GM12872 (cell line): Measurements from ENCODE around the gene ACY1.

Source experiments
- TF ChIP-seq, protein P1 (sequence below): IDR thresholded peaks from 3 replicates; pipeline ENCODE4 v1.5.1; 2011; ENCODE audit warnings: low read depth, mild to moderate bottlenecking, low read length, moderate library complexity; ENCODE audit not compliant: insufficient read depth

ACY1 gene

GRCh38 chr3:51944451-51945021, 38.8 kb upstream of the ACY1 start:
- TF ChIP-seq, protein P1, sequence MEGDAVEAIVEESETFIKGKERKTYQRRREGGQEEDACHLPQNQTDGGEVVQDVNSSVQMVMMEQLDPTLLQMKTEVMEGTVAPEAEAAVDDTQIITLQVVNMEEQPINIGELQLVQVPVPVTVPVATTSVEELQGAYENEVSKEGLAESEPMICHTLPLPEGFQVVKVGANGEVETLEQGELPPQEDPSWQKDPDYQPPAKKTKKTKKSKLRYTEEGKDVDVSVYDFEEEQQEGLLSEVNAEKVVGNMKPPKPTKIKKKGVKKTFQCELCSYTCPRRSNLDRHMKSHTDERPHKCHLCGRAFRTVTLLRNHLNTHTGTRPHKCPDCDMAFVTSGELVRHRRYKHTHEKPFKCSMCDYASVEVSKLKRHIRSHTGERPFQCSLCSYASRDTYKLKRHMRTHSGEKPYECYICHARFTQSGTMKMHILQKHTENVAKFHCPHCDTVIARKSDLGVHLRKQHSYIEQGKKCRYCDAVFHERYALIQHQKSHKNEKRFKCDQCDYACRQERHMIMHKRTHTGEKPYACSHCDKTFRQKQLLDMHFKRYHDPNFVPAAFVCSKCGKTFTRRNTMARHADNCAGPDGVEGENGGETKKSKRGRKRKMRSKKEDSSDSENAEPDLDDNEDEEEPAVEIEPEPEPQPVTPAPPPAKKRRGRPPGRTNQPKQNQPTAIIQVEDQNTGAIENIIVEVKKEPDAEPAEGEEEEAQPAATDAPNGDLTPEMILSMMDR, result no peak

DNA sequence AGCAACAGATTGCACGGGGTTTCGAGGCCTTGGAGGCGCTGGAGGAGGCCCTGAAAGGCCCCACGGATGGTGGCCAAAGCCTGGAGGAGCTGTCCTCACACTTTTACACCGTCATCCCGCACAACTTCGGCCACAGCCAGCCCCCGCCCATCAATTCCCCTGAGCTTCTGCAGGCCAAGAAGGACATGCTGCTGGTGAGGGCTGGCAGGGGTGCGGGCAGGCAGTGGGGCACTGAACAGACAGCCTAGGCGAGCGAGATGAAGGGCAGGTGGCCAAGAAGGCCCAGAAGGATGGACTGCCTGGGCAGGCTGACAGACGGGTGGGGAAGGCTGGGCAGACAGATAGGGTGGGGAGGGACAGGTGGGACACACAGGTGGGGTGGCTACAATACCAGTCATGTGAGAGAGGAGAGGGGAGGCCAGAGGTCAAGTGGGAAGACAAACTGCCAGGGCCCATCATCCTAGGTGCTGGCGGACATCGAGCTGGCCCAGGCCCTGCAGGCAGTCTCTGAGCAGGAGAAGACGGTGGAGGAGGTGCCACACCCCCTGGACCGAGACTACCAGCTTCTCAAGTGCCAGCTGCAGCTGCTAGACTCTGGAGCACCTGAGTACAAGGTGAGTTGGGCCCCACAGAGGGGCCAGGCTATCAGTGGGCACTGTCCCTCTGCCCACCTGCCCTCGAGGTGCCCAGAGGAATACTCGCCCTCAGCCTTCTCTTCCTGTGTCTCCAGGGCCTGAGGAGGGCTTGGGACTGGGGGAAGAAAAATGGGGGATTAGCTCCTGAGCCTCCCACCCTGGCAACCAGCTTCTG, 38.1 kb upstream of the ACY1 start:
- TF ChIP-seq, protein P1, result no peak

DNA sequence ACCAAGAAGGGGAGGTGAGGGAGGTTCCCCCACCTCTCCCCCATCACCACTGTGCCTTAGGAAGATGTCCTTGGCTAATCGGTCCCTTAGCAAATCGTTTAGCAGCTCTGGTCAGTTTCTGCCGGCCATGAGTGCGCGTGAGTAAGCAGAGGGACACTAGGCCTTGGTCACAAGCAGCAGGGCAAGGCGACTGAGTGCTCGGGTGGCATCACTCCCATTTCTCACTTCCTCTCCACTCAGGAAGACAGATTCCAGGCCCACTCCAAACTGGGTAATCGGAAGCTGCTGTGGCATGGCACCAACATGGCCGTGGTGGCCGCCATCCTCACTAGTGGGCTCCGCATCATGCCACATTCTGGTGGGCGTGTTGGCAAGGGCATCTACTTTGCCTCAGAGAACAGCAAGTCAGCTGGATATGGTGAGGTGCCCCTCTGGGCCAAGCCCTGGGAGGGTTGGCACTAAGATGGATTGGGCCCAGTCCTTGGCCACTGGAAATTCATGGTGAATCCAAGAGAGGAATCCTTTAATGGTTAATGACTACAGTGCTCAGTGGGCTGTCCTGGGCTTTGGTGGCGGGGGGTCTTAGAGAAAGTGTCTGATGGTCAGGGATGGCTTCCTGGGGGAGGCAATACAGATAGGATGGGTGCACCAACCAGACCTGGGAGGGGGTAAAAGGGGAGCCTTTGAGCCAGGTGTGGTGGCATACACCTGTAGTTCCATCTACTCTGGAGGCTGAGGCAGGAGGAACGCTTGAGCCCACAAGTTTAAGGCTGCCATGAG, 37.2 kb upstream of the ACY1 start:
- TF ChIP-seq, protein P1, result no peak

DNA sequence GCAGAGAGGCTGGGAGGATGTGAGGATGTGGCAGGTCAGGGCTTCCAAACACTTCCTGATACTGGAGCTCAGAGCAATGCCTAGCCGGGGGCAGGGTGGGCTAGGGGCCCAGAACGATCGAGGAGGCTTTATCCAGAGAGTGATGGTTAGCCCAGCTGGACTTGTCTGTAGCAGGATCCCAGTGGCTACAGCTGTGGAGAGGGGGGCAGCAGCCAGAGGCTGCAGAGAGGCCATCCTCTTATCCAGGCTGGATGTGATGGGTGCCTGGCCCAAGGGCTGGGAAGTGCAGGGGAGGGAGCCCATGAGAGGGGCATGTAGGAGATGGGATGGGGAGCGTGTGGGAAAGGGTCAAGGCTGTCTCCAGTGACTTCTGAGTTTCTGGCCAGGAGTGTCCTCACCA, 36.5 kb upstream of the ACY1 start:
- TF ChIP-seq, protein P1, result no peak

GRCh38 chr3:51947215-51947900, 36.0 kb upstream of the ACY1 start:
- TF ChIP-seq, protein P1, result no peak

DNA sequence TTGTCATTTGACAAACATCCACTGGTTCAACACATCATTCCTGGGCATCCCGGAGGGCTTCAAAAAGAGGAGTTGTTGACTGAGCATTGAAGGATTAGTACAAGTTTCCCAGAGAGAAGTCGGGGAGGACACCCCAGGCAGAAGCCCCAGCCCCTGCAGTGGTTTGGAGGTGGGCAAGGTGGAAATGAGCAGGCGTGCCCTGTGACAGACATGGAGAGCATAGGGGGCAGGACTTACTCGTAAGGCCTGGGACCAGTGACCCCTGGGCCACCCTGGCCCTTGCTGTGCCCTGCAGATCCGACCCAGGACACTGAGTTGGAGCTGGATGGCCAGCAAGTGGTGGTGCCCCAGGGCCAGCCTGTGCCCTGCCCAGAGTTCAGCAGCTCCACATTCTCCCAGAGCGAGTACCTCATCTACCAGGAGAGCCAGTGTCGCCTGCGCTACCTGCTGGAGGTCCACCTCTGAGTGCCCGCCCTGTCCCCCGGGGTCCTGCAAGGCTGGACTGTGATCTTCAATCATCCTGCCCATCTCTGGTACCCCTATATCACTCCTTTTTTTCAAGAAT, 35.2 kb upstream of the ACY1 start:
- TF ChIP-seq, protein P1, result no peak

DNA sequence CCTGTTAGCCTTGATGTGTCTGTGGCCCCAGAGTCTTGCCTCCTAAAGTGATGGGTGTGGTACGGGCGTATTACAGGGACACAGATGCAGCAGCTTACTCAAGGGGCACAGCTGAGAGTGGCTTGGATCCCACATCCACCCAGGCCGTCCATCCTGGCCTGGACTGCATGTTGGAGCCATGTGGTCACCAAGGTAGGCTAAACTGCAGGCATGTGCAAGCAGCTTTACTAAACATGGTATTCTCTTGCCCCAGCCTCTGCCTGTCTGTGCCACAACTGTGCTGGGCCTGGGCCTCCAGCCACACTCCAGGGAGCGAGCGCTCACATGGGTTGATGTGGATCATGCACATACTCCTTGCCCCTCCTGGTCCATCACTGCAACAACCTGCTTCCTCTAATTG, 34.2 kb upstream of the ACY1 start:
- TF ChIP-seq, protein P1, result no peak
